GM19035 (cell line): ENCODE results near the gene PRODH2.
"Not testable (repeated sequence)": the region's sequence is repeated elsewhere in the genome, so short reads cannot be mapped to it uniquely, and the experiment has no call there.

ENCODE experiments used
- ATAC-seq: cut with Tn5 transposase; IDR thresholded peaks from one replicate; pipeline ENCODE4 v1.9.1; 2021; ENCODE audit not compliant: unreplicated experiment

The PRODH2 gene

DNA sequence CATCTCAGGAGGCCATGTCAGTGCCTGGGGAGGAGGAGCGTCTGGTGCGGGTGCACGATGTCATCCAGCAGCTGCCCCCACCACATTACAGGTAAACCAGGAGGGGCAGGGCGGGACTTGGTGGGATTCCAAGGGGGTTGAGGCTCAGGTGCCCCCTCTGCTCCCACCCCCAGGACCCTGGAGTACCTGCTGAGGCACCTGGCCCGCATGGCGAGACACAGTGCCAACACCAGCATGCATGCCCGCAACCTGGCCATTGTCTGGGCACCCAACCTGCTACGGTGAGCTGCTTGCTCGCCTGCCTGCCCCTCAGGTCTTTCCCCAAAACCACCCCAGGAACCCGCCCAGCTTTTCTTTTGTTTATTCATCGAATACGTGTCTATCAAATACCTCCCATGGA, 30.1 kb downstream of the PRODH2 start:
- ATAC-seq = no peak

DNA sequence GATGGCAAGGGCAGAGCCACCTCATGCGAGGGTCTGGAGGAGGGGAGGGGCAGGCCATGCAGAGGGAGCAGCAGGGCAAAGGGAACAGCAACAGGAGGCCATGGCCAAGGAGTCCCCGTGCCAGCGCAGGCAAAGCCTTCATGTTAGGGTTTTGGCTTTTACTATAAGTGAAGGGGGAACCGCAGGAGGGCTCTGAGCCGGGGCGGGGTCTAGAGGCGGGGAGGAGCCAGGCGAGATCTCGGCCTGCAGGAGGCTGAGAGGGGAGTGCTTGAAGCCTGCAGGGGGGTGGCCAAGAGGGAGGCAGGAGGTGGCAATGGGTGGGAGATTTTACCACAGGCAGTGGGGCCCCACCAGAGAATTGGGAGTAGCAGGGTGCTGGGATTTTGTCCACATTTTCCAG, 31.0 kb downstream of the PRODH2 start:
- no peak for ATAC-seq

DNA sequence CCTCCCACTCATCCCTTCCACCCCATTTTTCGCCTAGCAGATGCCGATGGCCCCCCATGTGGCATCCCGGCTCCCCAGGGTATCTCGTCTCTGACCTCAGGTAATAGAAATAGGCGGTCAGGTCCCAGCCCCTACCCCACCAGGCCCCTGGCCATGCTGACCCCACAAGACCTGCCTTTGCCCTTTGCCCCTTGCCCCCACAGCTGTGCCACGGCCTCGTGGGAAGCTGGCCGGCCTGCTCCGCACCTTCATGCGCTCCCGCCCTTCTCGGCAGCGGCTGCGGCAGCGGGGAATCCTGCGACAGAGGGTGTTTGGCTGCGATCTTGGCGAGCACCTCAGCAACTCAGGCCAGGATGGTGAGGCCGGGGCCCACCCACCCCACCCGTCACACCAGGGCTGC, 31.9 kb downstream of the PRODH2 start:
- no peak for ATAC-seq

DNA sequence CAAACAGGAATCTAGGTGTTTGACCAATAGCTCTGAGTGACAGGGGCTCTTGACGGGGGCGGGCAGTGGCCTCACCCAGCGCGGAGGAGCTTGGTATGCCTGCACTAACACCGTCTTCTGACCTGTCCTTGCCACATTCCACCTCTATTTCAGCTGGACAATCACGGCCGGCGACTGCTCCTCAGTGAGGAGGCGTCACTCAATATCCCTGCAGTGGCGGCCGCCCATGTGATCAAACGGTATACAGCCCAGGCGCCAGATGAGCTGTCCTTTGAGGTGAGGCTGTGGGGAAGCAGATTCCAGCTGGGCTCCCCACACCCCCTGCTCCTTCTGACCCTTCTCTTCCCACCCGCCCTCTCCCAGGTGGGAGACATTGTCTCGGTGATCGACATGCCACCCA, 32.6 kb downstream of the PRODH2 start:
- ATAC-seq = no peak

DNA sequence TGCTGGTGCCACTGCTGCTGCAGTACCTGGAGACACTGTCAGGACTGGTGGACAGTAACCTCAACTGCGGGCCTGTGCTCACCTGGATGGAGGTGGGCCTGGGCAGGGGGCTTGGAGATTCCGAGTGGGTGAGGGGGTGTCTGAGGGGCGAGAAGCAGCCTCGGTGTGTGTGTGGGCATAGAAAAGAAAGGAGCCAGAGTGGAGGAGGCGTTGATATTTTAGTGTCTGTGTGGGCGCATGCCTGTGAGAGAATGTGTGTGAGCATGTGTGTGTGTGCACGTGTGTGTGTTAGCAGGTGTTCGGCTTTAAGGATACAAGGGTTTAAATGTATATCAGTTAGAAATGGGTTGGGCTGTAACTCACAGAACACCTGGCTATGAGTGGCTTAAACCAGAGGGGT, 33.6 kb downstream of the PRODH2 start:
- ATAC-seq = no peak

DNA sequence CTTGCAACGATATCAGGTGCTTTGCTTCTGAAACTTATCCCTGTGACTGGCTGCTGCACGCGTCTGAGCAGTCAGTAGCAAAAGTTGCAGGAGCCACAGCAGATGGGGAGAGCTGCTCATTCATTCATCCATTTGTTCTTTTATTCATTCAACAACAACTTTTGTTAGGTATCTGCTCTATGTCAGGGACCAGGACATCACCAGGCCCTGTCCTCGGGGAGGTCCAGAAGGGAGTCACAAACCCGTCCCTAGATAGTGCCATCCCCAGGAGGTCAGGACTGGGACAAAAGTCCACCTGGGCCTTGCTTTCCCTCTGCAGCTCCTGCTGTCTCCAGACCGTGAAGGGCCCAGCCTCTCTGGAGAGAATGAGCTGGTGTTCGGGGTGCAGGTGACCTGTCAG, 34.7 kb downstream of the PRODH2 start:
- no peak for ATAC-seq

DNA sequence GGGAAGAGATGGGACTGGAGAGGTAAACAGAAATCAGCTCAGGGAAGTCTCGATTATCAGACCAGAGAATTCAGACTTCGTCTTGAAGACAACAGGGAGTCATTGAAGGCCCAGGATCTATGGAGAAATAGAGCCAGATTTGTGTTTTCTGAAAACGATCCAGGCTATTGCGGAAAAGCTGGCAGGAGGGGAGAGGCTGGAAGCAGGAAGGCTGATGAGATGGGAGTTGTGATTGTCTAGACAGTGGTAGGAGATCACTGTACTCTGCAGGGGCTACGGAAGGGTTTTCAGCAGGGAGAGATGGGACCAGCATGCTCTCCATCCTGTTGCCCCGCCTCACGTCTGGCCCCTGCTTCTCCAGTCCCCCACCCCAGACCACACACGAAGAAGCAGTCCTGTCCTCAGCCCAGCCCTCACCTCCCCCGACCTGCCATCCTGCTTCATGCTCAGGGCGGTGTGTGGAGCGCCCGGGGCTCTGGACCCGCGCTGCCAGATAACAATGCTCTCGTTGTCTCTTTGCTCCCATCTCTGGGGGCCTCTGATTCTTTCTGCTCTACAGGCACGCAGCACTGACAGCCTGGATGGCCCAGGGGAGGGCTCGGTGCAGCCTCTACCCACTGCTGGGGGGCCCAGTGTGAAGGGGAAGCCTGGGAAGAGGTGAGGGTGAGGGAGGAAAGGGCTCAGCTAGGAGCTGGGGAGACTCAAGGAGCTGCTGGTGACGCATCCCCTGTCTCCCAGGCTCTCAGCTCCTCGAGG, 35.4 kb downstream of the PRODH2 start:
- ATAC-seq = no peak

DNA sequence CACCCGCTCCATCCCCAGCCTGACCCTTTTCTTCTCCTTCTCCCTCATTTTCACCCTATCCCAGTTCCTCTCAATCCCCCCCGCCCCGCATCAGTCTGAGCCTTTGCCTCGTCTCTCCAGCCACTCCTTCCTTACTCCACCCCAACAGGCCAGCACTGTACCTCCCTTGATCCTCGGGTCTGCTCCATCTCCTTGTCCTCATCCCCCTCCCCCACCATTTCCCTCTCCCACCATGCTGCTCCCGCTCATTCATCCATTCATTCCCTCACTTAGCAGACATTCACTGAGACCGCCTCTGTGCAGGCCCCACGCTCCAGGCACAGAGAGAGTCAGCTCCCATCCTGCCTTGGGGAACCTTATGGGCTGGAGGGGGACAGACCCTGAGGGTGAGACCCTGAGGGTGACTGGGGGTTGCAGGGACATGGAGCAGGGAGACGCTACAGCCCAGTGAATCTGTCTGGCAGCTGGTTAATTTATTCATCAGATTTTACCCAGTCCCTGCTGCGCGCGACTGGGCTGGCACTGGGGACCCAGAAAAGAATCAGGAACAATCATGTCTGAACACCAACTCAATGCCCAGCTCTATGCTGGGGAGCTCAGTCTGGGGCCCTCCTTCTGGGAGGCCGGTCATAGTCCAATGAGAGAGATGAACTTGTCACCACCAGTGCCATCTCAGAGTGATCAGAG, 36.4 kb downstream of the PRODH2 start:
- ATAC-seq = no peak

DNA sequence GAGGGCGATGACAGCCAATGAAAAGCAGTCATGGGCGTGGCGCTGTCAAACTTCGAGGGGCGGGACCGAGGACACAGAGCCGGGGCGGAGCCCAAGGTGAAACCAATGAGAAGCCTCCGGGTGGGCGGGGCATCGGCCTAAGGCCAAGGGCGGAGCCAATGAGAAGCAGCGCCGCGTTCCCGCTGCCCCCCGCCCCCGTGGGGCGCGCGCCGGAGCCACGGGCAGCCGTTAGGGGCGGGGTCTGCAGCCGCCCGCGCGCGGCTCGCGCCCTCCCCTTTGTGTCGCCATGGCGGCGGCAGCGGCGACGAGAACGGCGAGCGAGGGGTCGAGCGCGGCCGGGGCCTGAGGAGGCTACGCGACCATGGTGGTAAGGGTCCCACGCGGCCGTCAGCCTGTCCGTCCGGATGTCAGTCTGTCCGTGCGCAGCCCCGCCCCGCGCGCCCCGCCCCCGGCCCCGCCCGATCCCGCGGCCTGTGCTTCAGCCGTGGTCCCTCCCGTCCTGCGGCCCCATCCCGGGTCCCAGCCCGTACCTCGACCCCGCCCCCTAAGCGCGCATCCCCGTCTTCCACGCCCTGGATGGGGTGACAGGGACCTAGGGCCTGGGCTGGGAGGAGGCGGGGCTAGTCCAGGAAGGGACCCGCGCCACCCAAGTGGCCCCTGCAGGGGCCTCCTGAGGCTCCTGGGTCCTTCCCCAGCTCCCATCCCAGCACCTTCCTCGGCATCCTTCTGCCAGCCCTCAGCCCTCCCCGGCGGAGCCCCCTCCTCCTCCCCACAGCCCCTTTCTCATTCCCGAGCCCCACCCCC, 37.1 kb downstream of the PRODH2 start, which contains the start of gene ARHGAP33:
Gene ARHGAP33, plus strand, starts transcription at position 267 of the 804 bp plus-strand sequence. Its CDS starts 95 bp downstream, at position 362.
- peak; percentile 92 for ATAC-seq

DNA sequence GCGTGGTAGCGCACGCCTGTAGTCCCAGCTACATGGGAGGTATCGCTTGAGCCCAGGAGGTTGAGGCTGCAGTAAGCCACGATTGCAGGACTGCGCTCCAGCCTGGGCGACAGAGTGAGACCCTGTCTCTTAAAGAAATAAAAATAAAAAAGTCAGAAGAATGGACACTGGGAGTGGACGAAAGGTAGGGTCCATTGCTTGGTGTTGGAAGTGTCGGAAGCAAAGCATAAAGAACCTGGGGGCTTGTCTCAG, 37.7 kb downstream of the PRODH2 start:
- ATAC-seq = no peak

DNA sequence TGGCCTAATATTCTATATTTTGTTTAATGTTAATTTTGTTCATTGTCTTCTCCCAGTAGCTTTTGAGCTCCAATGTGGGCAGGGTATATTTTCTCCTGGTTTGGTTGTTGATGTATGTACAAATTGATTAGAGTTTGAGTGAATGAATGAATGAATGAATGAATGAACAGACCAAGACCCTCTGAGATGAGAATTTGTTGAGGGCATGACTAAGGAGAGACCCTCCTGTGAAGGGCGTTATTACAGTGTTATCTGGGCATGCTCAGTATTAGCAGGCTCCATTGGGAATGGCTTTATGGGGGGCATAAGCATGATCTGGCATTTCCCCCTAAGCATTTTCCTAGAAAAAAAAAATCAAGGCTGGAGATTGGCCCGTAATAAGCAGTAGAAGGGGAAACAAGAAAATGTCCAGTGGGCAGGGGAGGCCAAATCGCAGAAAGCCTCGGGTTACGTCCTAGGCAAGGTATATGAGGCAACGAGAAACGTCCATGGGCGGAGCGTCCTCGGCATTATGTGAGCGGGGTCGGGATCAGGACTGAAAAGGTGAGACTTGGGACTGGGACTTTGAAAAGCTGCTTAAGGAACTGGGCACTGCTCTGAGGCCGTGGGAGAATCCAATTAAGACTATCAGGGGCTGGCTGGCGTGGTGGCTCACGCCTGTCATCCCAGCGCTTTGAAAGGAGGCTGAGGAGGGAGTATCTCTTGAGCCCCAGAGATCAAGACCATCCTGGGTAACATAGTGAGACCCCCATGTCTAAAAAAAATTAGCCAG, 38.2 kb downstream of the PRODH2 start:
- no peak for ATAC-seq

DNA sequence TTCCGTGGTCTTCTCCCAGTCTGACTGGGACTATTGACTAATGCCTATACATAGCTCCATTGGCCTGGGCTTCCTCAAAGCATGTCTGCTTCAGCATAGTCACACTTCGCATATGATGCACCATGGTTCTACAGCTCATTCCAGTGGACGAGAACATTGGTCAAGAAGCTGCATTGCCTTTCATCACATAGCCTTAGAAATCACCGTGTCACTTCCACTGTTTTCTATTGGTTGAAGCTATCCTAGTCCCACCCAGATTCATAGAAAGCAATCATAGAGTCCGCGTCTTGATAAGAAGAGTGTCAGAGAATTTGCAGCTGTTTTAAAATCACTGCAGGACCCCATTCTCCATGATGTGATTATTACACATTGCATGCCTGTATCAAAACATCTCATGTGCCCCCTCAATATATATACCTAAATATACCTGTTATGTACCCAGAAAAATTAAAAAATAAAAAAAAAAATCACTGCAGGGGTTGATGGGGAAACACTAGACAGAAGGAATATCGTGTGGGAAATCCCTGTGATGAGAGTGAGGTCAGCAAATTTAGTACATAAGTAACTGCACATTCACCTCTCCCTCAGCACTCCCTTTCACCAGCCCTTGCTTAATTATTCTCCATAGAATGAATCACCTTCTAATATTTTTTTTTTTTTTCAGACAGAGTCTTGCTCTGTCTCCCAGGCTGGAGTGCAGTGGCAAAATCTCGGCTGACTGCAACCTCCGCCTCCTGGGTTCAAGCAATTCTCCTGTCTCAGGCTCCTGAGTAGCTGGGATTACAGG, 39.4 kb downstream of the PRODH2 start:
- no peak for ATAC-seq

DNA sequence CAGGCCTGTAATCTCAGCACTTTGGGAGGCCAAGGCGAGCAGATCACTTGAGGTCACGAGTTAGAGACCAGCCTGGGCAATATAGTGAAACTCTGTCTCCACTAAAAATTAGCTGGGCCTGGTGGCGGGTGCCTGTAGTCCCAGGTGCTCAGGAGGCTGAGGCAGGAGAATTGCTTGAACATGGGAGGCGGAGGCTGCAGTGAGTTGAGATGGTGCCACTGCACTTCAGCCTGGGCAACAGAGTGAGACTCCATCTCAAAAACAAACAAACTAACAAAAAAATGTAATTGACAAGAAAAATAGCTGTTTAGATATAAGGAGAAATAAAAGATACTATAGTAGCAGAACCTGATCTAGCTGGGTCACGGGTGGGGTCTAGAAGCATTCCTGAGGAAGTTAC, 40.3 kb downstream of the PRODH2 start:
- ATAC-seq = not testable (repeated sequence)

DNA sequence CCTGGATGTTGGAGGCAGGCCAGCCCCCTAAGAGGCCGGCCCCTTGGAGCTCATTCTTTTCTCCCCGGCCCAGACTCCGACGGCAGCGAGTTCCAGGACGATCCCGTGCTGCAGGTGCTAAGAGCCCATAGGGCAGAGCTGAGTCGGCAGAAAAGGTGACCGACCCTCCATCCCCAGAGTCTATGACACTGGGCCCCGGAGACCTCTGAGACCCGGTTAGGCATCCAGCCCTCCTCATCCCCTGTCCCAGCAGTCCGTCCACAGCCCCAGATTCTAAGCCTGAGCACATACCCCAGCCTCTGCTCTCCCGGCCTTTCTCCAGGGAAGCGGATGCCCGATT, 44.6 kb downstream of the PRODH2 start:
- no peak for ATAC-seq

DNA sequence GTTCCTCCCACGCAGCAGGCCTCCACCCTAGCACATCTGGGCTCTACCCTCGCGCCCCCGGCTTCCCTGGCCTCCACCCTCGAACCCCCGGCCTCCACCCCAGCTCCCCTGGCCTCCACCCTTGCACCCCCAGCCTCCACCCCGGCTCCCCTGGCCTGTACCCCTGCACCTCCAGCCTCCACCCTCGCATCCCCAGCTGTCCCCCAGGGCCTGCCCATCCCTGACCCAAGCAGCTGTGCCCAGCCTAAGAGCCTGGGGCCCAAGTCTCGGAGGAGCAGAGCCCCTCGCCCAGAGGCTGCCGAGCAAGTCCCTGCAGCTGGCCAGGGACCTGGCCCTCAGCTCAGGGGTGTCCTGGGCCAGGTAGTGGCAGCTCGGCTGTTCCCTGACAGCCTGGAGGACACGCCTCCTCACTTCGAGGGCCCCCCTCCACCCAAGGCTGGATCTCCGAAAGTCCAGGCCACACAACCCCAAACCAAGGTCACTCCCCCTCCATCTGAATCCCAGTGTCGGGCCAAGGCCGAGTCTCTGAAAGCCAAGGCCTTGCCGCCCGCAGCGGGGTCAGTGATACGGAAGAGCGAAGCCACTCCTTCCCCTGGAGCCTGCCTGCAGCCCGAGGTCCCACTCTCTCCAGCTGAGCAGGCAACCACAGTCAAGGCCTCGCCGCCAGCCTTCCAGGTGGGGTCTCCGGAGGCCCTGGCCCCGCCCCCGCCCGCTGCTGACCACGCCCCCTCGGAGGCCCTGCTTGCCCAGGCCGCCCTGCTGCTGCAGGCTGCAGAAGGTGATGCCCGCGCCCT, 45.2 kb downstream of the PRODH2 start:
- ATAC-seq = no peak

DNA sequence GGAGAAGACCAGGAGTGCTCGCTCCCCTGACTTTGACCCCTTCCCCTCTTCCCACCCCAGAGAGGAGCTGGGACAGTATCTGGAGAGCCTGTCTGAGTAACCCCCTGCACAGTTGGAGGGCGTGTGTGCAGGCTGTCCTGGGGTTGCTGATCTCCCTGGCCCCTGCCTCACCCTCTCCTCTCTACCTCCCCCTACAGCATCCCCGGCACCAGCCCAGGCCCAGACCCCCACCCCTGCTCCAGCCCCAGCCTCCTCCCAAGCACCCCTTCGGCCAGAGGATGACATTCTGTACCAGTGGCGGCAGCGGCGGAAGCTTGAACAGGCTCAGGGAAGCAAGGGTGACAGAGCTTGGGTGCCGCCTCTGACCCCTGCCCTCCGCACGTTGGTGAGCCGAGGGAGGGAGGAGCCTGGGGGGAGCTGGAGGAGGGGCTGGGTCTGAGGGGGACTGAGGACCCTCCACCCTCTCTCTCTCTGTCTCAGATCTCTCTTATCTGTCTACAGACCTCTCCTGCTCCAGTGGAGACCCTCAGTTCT, 46.0 kb downstream of the PRODH2 start:
- no peak for ATAC-seq

DNA sequence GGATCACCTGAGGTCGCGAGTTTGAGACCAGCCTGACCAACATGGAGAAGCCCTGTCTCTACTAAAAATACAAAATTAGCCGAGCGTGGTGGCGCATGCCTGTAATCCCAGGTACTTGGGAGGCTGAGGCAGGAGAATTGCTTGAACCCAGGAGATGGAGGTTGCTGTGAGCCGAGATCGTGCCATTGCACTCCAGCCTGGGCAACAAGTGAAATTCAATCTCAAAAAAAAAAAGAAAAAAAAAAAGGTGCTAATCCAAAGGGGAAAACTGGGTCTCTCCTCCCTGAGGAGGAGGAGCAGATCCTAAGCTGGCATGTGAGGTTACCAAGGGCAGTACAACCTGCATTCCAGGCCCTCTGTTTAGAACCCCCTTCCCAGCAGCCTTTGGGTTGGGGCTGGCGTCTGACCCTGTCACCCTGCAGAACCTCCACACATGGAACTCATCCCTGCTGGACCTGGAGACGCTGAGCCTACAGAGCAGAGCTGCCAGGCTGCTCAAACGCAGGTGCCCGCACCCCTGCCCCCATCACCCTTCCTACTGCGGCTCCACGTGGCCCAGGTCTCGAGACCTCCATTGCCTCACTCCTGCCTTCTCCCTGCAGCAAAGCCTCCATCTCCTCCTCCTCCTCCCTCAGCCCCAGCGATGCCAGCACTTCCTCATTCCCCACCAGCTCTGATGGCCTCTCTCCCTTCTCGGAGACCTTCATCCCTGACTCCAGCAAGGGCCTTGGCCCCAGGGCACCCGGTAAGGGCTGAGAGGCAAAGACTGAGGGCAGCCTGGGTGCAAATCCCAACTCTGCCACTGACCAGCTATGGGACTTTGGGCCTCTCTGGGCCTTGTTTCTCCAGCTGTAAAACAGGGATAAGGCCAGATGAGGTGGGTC, 48.0 kb downstream of the PRODH2 start:
- no peak for ATAC-seq

DNA sequence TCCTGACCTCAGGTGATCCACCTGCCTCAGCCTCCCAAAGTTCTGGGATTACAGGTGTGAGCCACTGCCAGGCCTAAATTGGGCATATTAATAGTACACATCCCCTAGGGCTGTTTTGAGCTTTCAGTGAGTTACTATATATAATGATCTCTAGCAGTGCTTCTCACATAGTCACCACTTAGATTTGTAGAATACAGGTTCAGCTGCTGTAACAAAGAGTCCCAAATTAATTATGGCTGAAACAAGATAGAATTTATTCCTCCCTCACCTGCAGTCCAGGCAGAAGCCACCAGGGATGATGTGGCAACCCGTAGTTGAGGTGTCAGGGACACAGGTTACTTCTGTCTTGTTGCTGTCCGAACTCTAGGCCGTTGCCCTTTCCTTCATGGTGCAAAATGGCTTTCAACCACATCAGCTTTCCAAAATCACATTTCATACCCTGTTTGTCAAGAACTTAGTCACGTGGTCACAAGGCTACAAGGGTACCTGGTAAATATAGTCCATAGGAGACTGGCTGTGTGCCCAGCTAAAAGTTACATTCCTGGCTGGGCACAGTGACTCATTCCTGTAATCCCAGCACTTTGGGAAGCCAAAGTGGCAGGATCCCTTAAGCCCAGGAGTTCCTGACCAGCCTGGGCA, 51.8 kb downstream of the PRODH2 start:
- ATAC-seq = no peak
